ENCODE data around the gene RAMP1.

Gene RAMP1

DNA sequence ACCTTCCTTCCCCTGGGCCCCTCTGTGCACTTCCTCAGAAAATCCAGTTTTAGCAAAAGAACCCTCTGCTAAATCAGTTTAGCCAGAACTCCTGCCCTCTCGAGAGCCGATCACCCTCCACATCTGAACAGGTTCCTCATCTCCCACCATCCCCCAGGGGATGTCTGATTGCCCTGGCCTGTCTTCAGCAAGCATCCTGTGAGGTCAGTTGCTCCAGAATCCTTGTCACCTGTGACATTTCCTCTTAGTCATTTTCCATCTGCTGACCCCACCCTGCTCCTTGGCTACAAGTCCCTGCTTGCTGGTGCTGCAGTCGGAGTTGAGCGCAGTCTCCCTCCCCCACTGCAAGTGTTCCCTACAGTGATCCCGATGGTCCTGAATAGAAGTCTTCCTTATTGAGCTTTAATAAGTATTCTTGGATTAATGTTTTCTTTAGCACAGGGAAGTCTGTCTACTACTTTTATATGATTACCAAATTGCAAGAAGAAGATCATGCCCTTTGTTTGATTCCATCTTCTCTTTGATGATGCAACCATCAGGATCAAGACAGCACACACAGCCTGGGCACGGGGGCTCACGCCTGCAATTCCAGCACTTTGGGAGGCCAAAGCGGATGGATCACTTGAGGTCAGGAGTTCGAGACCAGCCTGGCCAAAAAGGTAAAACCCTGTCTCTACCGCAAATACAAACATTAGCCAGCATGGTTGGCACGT, 76.5 kb downstream of the RAMP1 start:
- TF ChIP-seq FOXP2 (optimal IDR thresholded peaks at IDR 0.05; ENCODE audit: borderline replicate concordance, extremely low read depth, extremely low read length, insufficient read depth), result no peak
- no peak for TF ChIP-seq SIN3A (IDR thresholded peaks at IDR 0.05; ENCODE audit: borderline replicate concordance, insufficient read depth, low read length)
- TF ChIP-seq POLR2AphosphoS5 (IDR thresholded peaks at IDR 0.05; ENCODE audit: low read depth, low read length), result no peak
- no peak for TF ChIP-seq TAF1 (IDR thresholded peaks at IDR 0.05; ENCODE audit: borderline replicate concordance, insufficient read depth, low read length)
- no peak for TF ChIP-seq REST (IDR thresholded peaks at IDR 0.05; ENCODE audit: insufficient read depth in 1 of 2, low read depth in 2 of 2, low read length in 2 of 2)

DNA sequence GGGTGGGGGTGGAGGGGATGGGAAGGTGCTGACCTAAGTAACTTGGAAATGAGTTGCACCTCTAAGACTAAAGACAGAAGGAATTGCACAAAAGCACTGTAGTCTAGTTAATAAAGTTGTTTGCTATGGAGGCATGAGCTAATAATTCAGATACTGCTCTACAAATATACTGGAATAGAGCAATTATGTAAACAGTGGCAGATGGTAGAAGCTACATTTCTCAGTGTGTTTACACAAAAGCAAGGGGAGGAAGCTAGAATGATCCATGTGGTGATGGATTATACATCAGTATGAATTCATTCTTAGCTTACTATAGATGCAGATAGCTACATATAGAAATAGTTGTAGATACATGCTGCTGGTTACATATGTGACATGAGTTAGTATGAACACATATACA, 79.8 kb downstream of the RAMP1 start:
- no peak for TF ChIP-seq TAF1 (IDR thresholded peaks at IDR 0.05; ENCODE audit: borderline replicate concordance, insufficient read depth, low read length)
- TF ChIP-seq REST (IDR thresholded peaks at IDR 0.05; ENCODE audit: insufficient read depth in 1 of 2, low read depth in 2 of 2, low read length in 2 of 2), result no peak
- no peak for TF ChIP-seq POLR2AphosphoS5 (IDR thresholded peaks at IDR 0.05; ENCODE audit: low read depth, low read length)
- no peak for TF ChIP-seq FOXP2 (optimal IDR thresholded peaks at IDR 0.05; ENCODE audit: borderline replicate concordance, extremely low read depth, extremely low read length, insufficient read depth)
- TF ChIP-seq SIN3A (IDR thresholded peaks at IDR 0.05; ENCODE audit: borderline replicate concordance, insufficient read depth, low read length), result no peak

GRCh38 chr2:237940828-237941227, 81.4 kb downstream of the RAMP1 start:
- TF ChIP-seq FOXP2 (optimal IDR thresholded peaks at IDR 0.05; ENCODE audit: borderline replicate concordance, extremely low read depth, extremely low read length, insufficient read depth), result no peak
- TF ChIP-seq TAF1 (IDR thresholded peaks at IDR 0.05; ENCODE audit: borderline replicate concordance, insufficient read depth, low read length), result no peak
- TF ChIP-seq SIN3A (IDR thresholded peaks at IDR 0.05; ENCODE audit: borderline replicate concordance, insufficient read depth, low read length), result no peak
- TF ChIP-seq POLR2AphosphoS5 (IDR thresholded peaks at IDR 0.05; ENCODE audit: low read depth, low read length), result no peak
- no peak for TF ChIP-seq REST (IDR thresholded peaks at IDR 0.05; ENCODE audit: insufficient read depth in 1 of 2, low read depth in 2 of 2, low read length in 2 of 2)

DNA sequence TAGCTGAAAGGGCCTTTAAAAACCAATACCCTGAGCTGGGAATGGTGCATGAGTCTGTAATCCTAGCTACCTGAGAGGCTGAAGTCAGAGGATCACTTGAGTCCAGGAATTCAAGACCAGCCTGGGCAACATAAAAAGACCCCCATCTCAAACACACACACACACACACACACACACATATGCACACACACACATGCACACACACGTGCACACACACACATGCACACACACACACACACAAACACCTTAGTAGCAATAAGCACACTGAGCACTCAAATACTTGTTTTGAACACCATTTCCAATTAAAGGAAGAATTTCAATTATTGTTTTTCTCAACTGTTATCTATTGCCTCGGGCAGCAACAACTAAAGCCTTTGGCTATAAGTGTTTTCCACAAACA, 81.8 kb downstream of the RAMP1 start:
- TF ChIP-seq SIN3A (IDR thresholded peaks at IDR 0.05; ENCODE audit: borderline replicate concordance, insufficient read depth, low read length), result no peak
- TF ChIP-seq FOXP2 (optimal IDR thresholded peaks at IDR 0.05; ENCODE audit: borderline replicate concordance, extremely low read depth, extremely low read length, insufficient read depth), result no peak
- no peak for TF ChIP-seq REST (IDR thresholded peaks at IDR 0.05; ENCODE audit: insufficient read depth in 1 of 2, low read depth in 2 of 2, low read length in 2 of 2)
- TF ChIP-seq POLR2AphosphoS5 (IDR thresholded peaks at IDR 0.05; ENCODE audit: low read depth, low read length), result no peak
- no peak for TF ChIP-seq TAF1 (IDR thresholded peaks at IDR 0.05; ENCODE audit: borderline replicate concordance, insufficient read depth, low read length)

Data from PFSK-1 (cell line).